Cardiac muscle cell (in vitro differentiated cells and primary cell): ENCODE data around the gene WFDC8. TPM values are rescaled to one million over a fixed set of nuclear protein-coding genes. Genes with fewer than 3 reads are reported as not detected.
"Not testable (repeated sequence)": the region's sequence is repeated elsewhere in the genome, so short reads cannot be mapped to it uniquely, and the experiment has no call there.

Experiments
- DNase-seq, 2 donors: peaks; one replicate each; pipeline versions ENCODE4 v3.0.0 to v3.0.0-alpha.2; 2010 to 2017; ENCODE audit warnings: low read depth in 1 of 2, low spot score in 1 of 2
- H3K27ac ChIP-seq: fragments of 200-600 bp; sonication (generic); 2 replicates; pipeline ENCODE4 v1.5.1; 2016
- H3K27me3 ChIP-seq: fragments of 200-600 bp; sonication (generic); 2 replicates; pipeline ENCODE4 v1.6.0; 2016; ENCODE audit warnings: control low read depth
- H3K36me3 ChIP-seq: fragments of 200-600 bp; sonication (generic); 2 replicates; pipeline ENCODE4 v1.5.1; 2016; ENCODE audit warnings: control low read depth
- H3K4me1 ChIP-seq: fragments of 200-600 bp; sonication (generic); 2 replicates; pipeline ENCODE4 v1.8.1; 2017; ENCODE audit warnings: low read depth, mild to moderate bottlenecking, mixed run types
- H3K4me3 ChIP-seq: fragments of 200-600 bp; sonication (generic); 2 replicates; pipeline ENCODE4 v1.5.1; 2016; ENCODE audit warnings: mild to moderate bottlenecking
- H3K9me3 ChIP-seq: fragments of 200-600 bp; sonication (generic); 2 replicates; pipeline ENCODE4 v1.5.1; 2017; ENCODE audit warnings: low read depth, mild to moderate bottlenecking, control low read depth
- polyA plus RNA-seq: library from polyadenylated mRNA; unstranded; fragments of >200 nt; fragmentation: Nextera tagmentation; extraction: Ambion mirVana; gene quantifications from 2 replicates; pipeline ENCODE4 v1.2.1, GENCODE V29; 2016
- total RNA-seq: library from RNA; depleted of rRNA; stranded (reverse); fragments of >200 nt; gene quantifications from 2 replicates; pipeline ENCODE4 v1.2.3, GENCODE V29; 2016
- TF ChIP-seq, protein P1 (sequence below): IDR thresholded peaks from 2 replicates; pipeline ENCODE4 v1.5.1; 2012; ENCODE audit warnings: low read depth, mild to moderate bottlenecking, low read length

Gene WFDC8
- total and polyA plus RNA-seq, 2 experiments from 2014 or later, result not detected

DNA sequence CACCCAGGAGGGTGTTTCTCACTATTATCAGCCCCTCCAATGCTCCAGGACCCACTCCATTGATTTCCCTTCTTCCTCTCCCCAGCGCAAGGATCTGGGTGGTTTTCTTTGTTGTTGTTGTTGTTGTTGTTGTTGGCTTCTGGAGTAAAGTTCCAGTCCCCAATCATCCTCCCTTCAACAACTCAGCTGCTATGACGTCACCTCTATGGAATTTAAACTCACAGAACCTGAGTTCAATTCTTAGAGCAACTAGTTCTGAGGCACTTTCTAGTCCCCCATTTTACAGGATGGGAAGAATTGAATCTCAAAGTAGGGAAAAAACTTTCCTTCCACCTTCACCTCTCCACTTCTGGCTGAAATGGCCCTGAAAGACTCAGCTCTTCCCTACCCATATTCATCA lies 9.7 kb upstream of the WFDC8 start:
- Histone ChIP-seq H3K4me1 (no peaks in the 10 kb centered on the region), H3K27ac (no peak overlapping the region), H3K27me3 (no peaks in the 10 kb centered on the region), H3K36me3 (no peaks in the 10 kb centered on the region), H3K4me3 (no peak overlapping the region), H3K9me3 (no peaks in the 10 kb centered on the region)
- TF ChIP-seq, protein P1, sequence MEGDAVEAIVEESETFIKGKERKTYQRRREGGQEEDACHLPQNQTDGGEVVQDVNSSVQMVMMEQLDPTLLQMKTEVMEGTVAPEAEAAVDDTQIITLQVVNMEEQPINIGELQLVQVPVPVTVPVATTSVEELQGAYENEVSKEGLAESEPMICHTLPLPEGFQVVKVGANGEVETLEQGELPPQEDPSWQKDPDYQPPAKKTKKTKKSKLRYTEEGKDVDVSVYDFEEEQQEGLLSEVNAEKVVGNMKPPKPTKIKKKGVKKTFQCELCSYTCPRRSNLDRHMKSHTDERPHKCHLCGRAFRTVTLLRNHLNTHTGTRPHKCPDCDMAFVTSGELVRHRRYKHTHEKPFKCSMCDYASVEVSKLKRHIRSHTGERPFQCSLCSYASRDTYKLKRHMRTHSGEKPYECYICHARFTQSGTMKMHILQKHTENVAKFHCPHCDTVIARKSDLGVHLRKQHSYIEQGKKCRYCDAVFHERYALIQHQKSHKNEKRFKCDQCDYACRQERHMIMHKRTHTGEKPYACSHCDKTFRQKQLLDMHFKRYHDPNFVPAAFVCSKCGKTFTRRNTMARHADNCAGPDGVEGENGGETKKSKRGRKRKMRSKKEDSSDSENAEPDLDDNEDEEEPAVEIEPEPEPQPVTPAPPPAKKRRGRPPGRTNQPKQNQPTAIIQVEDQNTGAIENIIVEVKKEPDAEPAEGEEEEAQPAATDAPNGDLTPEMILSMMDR, result no peak
- no peak for DNase-seq

DNA sequence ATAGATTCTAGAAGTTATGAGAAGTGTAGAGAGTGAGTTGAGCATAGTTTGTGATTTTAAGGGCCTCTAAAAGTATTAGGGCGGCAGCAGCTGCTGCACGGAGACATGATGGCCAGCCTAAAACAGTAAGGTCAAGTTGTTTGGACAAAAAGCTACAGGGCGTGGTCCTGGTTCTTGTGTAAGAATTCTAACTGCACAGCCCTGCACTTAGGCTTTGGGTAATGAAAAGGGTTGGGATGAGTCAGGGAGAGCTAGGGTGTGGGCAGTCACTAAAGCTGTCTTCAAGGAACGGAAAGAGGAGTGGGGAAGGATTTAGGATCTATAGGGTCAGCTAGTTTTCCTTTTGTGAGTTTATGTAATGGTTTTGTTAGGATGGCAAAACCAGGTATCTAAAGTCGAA lies 6.9 kb upstream of the WFDC8 start:
- not testable (repeated sequence) for H3K4me3 ChIP-seq, DNase-seq, H3K36me3 ChIP-seq, H3K27ac ChIP-seq, H3K27me3 ChIP-seq, H3K9me3 ChIP-seq, H3K4me1 ChIP-seq

DNA sequence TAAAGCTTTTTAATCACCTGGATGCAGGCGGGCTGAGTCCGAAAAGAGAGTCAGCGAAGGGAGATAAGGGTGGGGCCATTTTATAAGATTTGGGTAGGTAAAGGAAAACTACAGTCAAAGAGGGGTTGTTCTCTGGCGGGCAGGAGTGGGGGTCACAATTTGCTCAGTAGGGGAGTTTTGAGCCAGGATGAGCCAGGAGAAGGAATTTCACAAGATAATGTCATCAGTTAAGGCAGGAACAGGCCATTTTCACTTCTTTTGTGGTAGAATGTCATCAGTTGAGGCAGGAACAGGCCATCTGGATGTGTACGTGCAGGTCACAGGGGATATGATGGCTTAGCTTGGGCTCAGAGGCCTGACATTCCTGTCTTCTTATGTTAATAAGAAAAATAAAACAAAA lies 5.2 kb upstream of the WFDC8 start:
- not testable (repeated sequence) for H3K4me3 ChIP-seq, H3K27me3 ChIP-seq, DNase-seq, H3K4me1 ChIP-seq, H3K9me3 ChIP-seq, H3K36me3 ChIP-seq
- H3K27ac ChIP-seq, result peak overlapping the region; percentile 75

DNA sequence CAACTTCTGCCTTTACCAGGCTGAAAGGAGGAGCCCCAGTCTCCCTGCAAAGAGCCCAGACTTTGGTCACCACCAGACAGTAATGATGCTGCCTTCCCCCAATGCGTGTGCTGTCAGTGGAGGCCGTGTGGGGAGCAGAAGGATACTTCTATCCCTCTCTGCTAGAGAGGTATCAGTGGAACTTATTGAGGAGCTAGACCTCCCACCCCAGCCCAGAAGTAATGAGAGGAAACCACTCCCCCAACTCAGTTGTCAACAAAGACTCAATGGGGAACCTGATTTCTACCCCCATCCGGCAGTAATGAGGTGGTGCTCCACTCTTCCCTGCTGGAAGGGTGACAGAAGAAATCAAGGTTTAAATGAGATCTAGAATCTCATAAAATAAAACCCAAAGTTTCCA lies 4.4 kb upstream of the WFDC8 start:
- H3K4me1 ChIP-seq, result no peaks in the 10 kb centered on the region

DNA sequence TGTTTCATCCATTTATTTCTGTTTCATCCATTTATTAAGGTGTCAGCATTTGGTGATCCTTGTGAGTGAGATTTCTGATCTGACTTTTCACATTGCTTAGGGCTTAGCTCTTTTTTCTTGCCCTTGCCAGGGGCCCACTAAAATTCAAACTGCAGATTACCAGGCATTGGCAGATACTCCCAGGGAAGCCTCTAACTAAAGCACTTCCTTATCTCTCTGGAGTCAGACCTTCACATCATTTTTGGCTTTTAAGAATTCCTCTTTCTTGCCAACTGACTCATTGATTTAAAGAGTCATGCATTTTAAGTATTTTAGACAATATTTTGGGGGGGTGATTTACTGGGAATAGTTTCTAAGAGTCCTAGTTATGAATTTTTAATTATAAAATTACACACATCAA lies 2.6 kb upstream of the WFDC8 start:
- no peaks in the 10 kb centered on the region for H3K9me3 ChIP-seq
- H3K36me3 ChIP-seq, result no peaks in the 10 kb centered on the region
- TF ChIP-seq, protein P1, result no peak
- DNase-seq, result peak in 1 of 2 donors; percentile 9
- no peaks in the 10 kb centered on the region for H3K27me3 ChIP-seq
- no peak overlapping the region for H3K27ac ChIP-seq
- H3K4me1 ChIP-seq, result no peaks in the 10 kb centered on the region
- no peak overlapping the region for H3K4me3 ChIP-seq

More for the DNA sequence above, 4.4 kb upstream of the WFDC8 start:
- H3K9me3 ChIP-seq, result no peaks in the 10 kb centered on the region
- no peaks in the 10 kb centered on the region for H3K36me3 ChIP-seq
- no peak for DNase-seq
- H3K4me3 ChIP-seq, result no peak overlapping the region
- TF ChIP-seq, protein P1, result no peak
- no peak overlapping the region for H3K27ac ChIP-seq
- H3K27me3 ChIP-seq, result no peaks in the 10 kb centered on the region

DNA sequence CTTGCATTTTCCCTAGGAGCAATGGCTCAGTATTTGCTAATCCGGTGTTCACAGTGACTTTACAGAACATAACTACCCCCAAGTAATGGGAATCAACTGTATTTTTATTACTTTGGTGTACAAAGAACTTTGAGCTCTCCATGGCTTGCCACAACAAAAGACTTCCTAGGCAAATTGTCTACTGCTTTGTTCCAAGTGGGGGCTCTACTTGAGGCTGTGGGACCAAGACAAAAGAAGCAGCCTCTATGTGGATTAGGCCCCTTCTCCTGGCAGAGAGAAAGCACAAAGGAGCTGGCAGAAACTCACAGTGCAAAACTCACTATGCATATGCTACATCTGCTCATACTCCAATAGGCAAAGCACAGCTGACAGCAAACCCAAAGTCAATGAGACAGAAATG lies 853 bp downstream of the WFDC8 start:
- Histone ChIP-seq H3K27ac (no peak overlapping the region), H3K36me3 (no peaks in the 10 kb centered on the region), H3K4me1 (no peaks in the 10 kb centered on the region), H3K4me3 (no peak overlapping the region), H3K9me3 (no peaks in the 10 kb centered on the region), H3K27me3 (no peaks in the 10 kb centered on the region)
- TF ChIP-seq, protein P1, result no peak
- no peak for DNase-seq

DNA sequence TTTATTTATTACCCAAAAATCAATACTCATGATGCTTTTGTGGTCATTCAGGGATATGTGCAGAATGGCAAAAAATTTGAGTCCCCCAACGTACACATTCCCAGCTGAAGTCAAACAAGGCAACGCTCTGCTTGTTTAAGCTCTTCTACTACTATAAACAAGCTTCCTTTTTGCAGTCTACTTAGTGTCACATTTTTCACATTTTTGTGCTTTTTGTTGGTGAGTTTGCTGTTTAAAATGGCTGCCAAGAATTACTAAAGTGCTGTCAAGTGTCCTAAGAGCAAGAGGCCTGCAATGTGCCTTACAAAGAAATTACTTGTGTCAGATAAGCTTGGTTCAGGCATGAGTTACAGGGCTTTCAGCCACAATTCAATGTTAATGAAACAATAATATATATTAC lies 2.1 kb downstream of the WFDC8 start:
- TF ChIP-seq, protein P1, result no peak
- H3K4me3 ChIP-seq, result no peak overlapping the region
- peak in 1 of 2 donors; percentile 9 for DNase-seq
- H3K27me3 ChIP-seq, result no peaks in the 10 kb centered on the region
- H3K9me3 ChIP-seq, result no peaks in the 10 kb centered on the region
- no peak overlapping the region for H3K27ac ChIP-seq
- no peaks in the 10 kb centered on the region for H3K4me1 ChIP-seq
- no peaks in the 10 kb centered on the region for H3K36me3 ChIP-seq
